Stimulated activated CD8-positive, alpha-beta memory T cell treated with anti-CD3 and anti-CD28 coated beads, Interleukin-7, amount 100 ng/mL, for 1 hour (primary cell): ENCODE data around the gene GID8.
A peak's percentile ranks its signal among the peaks of the same experiment; 100 is the strongest.
"Not testable (repeated sequence)": the region's sequence is repeated elsewhere in the genome, so short reads cannot be mapped to it uniquely, and the experiment has no call there.

ENCODE experiments used
- DNase-seq, 2 donors: peaks; one replicate each; pipeline ENCODE4 v3.0.0-alpha.2; 2020; ENCODE audit warnings: low read depth in 2 of 2

Gene GID8

GRCh38 chr20:62922451-62922921 is 15.5 kb upstream of the GID8 start:
- DNase-seq = peak in 1 of 2 donors; percentile 26

- DNase-seq = not testable (repeated sequence)
These were observed 14.8 kb upstream of the GID8 start for GRCh38 chr20:62923059-62923668.

GRCh38 chr20:62923669-62924441 is 14.1 kb upstream of the GID8 start:
- no peak for DNase-seq

GRCh38 chr20:62924442-62925075 is 13.4 kb upstream of the GID8 start:
- no peak for DNase-seq

- DNase-seq = no peak
These were observed 12.9 kb upstream of the GID8 start for GRCh38 chr20:62925076-62925419.

- DNase-seq = no peak
These were observed 12.3 kb upstream of the GID8 start for GRCh38 chr20:62925420-62926228.

GRCh38 chr20:62926229-62927127 is 11.5 kb upstream of the GID8 start, which contains the start of gene DIDO1:
TSS of gene DIDO1 (minus strand) at chr20:62926505.
- peak; percentile 75 to 81 for DNase-seq

GRCh38 chr20:62927128-62927705 is 10.7 kb upstream of the GID8 start:
- DNase-seq = no peak

- DNase-seq = no peak
These were observed 9.6 kb upstream of the GID8 start for GRCh38 chr20:62928246-62928939.

GRCh38 chr20:62929051-62929538 is 8.9 kb upstream of the GID8 start:
- peak; percentile 23 to 27 for DNase-seq

GRCh38 chr20:62931464-62931863 is 6.5 kb upstream of the GID8 start:
- no peak for DNase-seq

GRCh38 chr20:62933966-62934365 is 4.0 kb upstream of the GID8 start:
- no peak for DNase-seq

GRCh38 chr20:62935204-62935967 is 2.6 kb upstream of the GID8 start:
- DNase-seq = no peak

- no peak for DNase-seq
These were observed 1.9 kb upstream of the GID8 start for GRCh38 chr20:62935968-62936585.

- peak; percentile 91 to 96 for DNase-seq
These were observed 461 bp upstream of the GID8 start for GRCh38 chr20:62937268-62938104.

- no peak for DNase-seq
These were observed 2.9 kb downstream of the GID8 start for GRCh38 chr20:62940875-62941274.

GRCh38 chr20:62941792-62942191 is 3.8 kb downstream of the GID8 start:
- no peak for DNase-seq

- no peak for DNase-seq
These were observed 4.5 kb downstream of the GID8 start for GRCh38 chr20:62942456-62942855.
